ENCODE data around the gene ZNF808.
"Not testable (repeated sequence)": the region's sequence is repeated elsewhere in the genome, so short reads cannot be mapped to it uniquely, and the experiment has no call there.

GRCh38 chr19:52542541-52542940 lies 15.1 kb downstream of the ZNF808 start:
- not testable (repeated sequence) for TF ChIP-seq FOXM1 (IDR thresholded peaks at IDR 0.05; ENCODE audit: borderline replicate concordance); TARDBP (IDR thresholded peaks at IDR 0.05); PKNOX1 (IDR thresholded peaks at IDR 0.05); FOXK2 (IDR thresholded peaks at IDR 0.05); L3MBTL2 (conservative IDR thresholded peaks at IDR 0.05); ELF4 (IDR thresholded peaks at IDR 0.05); BHLHE40 (IDR thresholded peaks at IDR 0.05; ENCODE audit: borderline replicate concordance); SP1 (IDR thresholded peaks at IDR 0.05); ZNF384 (IDR thresholded peaks at IDR 0.05); ARNT (IDR thresholded peaks at IDR 0.05); SUZ12 (IDR thresholded peaks at IDR 0.05)

All from HEK293T (cell line).